ENCODE data around the gene TECPR2.

Gene TECPR2

GRCh38 chr14:102418169-102418852 lies 55.6 kb downstream of the TECPR2 start:
- DNase-seq (ENCODE audit: low read depth) = no peak
- H3K4me3 ChIP-seq (ENCODE audit: low read depth, low read length) = no peak overlapping the region
- TF ChIP-seq MYC (IDR thresholded peaks at IDR 0.05; ENCODE audit: low read depth, low read length) (no peak), CTCF (IDR thresholded peaks at IDR 0.05; ENCODE audit: low read depth, low read length) (no peak), POLR2A (IDR thresholded peaks at IDR 0.05; ENCODE audit: extremely low read depth, insufficient read length) (no peak)
- TF ChIP-seq, protein P1, sequence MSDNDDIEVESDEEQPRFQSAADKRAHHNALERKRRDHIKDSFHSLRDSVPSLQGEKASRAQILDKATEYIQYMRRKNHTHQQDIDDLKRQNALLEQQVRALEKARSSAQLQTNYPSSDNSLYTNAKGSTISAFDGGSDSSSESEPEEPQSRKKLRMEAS (IDR thresholded peaks at IDR 0.05; ENCODE audit: low read depth, low read length) = no peak

DNA sequence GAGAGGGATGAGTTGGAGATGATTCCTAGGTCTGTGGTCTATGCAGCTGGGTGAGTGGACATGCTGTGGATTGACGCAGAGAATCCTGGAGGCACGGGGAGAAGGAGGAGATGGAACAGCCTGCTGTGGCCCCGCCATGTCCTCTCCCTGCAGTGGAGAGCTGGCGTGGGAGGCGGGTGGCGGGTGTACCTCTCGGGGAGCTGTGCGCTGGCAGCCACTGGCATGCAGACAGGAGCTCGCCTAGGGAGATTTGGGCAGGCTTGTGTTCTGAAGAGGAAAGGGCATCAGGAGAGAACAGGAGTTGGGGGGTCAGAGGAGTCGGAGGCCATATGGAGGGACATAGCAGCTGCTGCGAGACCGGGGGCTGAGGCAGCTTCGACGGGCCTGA lies 56.1 kb downstream of the TECPR2 start:
- TF ChIP-seq POLR2A (IDR thresholded peaks at IDR 0.05; ENCODE audit: extremely low read depth, insufficient read length) = no peak
- no peak for TF ChIP-seq MYC (IDR thresholded peaks at IDR 0.05; ENCODE audit: low read depth, low read length)
- no peak for DNase-seq (ENCODE audit: low read depth)
- H3K4me3 ChIP-seq (ENCODE audit: low read depth, low read length) = no peak overlapping the region

- no peak for DNase-seq (ENCODE audit: low read depth)
- H3K4me3 ChIP-seq (ENCODE audit: low read depth, low read length) = no peak overlapping the region
- TF ChIP-seq, protein P1 (IDR thresholded peaks at IDR 0.05; ENCODE audit: low read depth, low read length) = no peak
These were observed 56.5 kb downstream of the TECPR2 start for GRCh38 chr14:102419276-102419675.

DNA sequence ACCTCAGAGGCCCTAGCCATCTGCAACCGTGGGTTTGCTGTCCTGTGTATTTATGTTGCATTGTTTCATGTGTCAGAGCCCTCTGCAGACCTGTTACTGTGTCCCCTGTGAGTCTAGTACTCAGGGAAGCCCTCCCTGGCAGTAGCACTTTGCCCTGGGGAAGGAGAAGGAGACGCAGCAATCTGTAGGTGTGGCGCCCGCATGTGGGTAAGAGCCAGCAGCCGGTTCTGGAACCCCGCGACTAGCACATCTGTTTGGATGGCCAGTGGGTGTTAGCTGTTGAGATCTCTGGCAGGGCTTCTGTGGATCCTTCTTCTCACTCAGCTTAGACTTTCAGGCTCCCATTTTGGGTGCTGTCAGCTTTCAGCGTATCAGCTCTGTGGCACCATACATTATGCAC lies 57.0 kb downstream of the TECPR2 start:
- no peak overlapping the region for H3K4me3 ChIP-seq (ENCODE audit: low read depth, low read length)
- DNase-seq (ENCODE audit: low read depth) = no peak
- no peak for TF ChIP-seq CTCF (IDR thresholded peaks at IDR 0.05; ENCODE audit: low read depth, low read length)
- TF ChIP-seq POLR2A (IDR thresholded peaks at IDR 0.05; ENCODE audit: extremely low read depth, insufficient read length) = no peak
- TF ChIP-seq MYC (IDR thresholded peaks at IDR 0.05; ENCODE audit: low read depth, low read length) = no peak
- TF ChIP-seq, protein P1 (IDR thresholded peaks at IDR 0.05; ENCODE audit: low read depth, low read length) = no peak

DNA sequence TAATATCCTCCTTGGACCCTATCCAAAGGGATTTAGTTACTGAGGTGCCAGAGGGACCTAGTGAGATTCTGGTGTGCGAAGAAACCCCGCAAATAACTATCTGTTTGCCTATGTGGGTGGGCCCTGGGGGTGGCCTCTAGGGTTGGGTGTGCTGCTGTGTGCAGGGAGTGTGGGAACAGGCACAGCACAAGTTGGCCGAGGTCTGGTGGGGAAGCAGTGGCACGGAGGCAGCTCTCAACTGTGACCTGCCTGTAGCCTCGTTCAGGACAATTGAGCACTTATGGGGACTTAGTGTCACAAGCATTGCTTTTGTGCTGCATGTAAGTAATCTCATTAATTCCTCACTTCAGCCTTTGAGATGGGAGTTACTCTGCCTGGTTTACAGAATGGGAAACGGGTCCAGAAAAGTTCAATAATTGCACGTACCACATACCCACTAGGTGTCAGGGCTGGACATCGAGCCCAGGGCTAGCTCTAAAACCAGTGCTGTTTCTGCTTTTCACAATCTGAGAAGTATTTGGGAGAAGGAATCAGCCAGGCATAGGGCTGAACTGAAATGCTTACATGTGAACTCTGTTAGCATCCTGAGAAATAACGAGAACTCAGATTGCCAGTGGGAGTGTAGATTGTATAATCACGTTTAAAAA lies 58.8 kb downstream of the TECPR2 start:
- TF ChIP-seq, protein P1 (IDR thresholded peaks at IDR 0.05; ENCODE audit: low read depth, low read length) = no peak
- no peak overlapping the region for H3K4me3 ChIP-seq (ENCODE audit: low read depth, low read length)
- no peak for DNase-seq (ENCODE audit: low read depth)

GRCh38 chr14:102424520-102424919 lies 61.8 kb downstream of the TECPR2 start:
- no peak overlapping the region for H3K4me3 ChIP-seq (ENCODE audit: low read depth, low read length)
- TF ChIP-seq POLR2A (IDR thresholded peaks at IDR 0.05; ENCODE audit: extremely low read depth, insufficient read length) (no peak), CTCF (IDR thresholded peaks at IDR 0.05; ENCODE audit: low read depth, low read length) (no peak)
- DNase-seq (ENCODE audit: low read depth) = no peak

DNA sequence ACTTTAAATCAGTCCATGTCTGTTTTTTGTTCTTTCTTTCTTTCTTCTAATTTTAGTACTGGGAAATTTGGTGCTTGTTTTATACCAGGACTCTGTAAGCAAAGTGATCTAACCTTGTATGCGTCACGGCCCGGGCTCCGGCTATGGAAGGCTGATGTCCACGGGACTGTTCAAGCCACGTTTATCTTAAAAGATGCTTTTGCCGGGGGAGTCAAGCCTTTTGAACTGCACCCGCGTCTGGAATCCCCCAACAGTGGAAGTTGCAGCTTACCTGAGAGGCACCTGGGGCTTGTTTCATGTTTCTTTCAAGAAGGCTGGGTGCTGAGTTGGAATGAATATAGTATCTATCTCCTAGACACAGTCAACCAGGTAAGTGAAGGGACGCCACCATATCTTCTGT lies 62.2 kb downstream of the TECPR2 start:
- TF ChIP-seq CTCF (IDR thresholded peaks at IDR 0.05; ENCODE audit: low read depth, low read length) (no peak), POLR2A (IDR thresholded peaks at IDR 0.05; ENCODE audit: extremely low read depth, insufficient read length) (no peak), MYC (IDR thresholded peaks at IDR 0.05; ENCODE audit: low read depth, low read length) (no peak)
- TF ChIP-seq, protein P1 (IDR thresholded peaks at IDR 0.05; ENCODE audit: low read depth, low read length) = no peak
- no peak for DNase-seq (ENCODE audit: low read depth)
- no peak overlapping the region for H3K4me3 ChIP-seq (ENCODE audit: low read depth, low read length)
